D721Med (cell line): ENCODE measurements around the gene LMO7.

Source experiments
- DNase-seq: peaks from one replicate; pipeline ENCODE4 v3.0.0; 2011; ENCODE audit warnings: low spot score; ENCODE audit not compliant: insufficient read length
- FAIRE-seq: peaks from 2 replicates; lab custom pipeline; 2011; peaks lifted over from hg19 to GRCh38; lab: Jason Lieb, UNC
- TF ChIP-seq, protein P1 (sequence below): IDR thresholded peaks from 2 replicates; pipeline ENCODE4 v1.5.1; 2012; ENCODE audit warnings: mild to moderate bottlenecking, control low read depth; ENCODE audit not compliant: insufficient read depth; ENCODE audit errors: missing control alignments

LMO7 gene

DNA sequence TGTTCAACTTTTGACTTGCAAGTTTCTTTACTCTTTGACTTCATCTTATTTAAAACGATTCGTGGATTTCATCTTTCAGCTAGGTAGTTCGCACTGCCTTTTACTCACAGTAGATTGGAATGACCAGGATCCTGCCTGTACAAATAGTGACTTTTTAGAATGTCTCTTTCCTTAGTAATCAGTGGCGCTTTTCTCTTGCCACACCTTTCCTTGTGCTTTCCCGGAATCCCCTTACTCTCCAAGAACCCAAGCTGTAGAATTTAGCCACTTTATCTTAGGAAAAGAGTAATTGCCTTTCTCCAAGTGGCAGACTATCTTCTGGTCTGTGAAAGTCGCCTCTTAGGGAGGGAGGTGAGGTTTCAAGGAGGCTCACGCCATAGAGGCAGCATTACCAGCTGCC is 123.4 kb downstream of the LMO7 start:
- TF ChIP-seq, protein P1, sequence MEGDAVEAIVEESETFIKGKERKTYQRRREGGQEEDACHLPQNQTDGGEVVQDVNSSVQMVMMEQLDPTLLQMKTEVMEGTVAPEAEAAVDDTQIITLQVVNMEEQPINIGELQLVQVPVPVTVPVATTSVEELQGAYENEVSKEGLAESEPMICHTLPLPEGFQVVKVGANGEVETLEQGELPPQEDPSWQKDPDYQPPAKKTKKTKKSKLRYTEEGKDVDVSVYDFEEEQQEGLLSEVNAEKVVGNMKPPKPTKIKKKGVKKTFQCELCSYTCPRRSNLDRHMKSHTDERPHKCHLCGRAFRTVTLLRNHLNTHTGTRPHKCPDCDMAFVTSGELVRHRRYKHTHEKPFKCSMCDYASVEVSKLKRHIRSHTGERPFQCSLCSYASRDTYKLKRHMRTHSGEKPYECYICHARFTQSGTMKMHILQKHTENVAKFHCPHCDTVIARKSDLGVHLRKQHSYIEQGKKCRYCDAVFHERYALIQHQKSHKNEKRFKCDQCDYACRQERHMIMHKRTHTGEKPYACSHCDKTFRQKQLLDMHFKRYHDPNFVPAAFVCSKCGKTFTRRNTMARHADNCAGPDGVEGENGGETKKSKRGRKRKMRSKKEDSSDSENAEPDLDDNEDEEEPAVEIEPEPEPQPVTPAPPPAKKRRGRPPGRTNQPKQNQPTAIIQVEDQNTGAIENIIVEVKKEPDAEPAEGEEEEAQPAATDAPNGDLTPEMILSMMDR, result no peak
- FAIRE-seq, result no peak
- no peak for DNase-seq

GRCh38 chr13:75760131-75761021 is 124.2 kb downstream of the LMO7 start:
- DNase-seq (no peak), FAIRE-seq (no peak)
- TF ChIP-seq, protein P1, result no peak

DNA sequence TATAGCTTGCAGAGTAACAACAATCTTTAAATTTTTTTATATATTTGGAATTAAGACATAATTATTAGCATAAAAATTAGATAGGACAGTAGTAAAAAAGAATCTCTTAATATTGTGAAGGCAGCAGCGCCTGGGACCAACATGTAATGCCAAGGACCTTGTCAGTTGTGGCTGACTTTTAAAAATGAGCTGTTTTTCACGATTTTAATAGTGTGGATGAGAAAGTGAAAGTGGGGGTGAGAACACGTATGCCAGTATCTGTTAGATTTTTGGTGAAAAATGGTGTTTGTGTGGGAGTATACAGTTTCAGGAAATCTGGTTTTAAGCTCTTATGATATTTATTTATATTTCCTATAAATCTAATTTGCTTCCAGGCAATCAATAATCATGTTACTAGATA is 125.2 kb downstream of the LMO7 start:
- FAIRE-seq (no peak), DNase-seq (no peak)
- TF ChIP-seq, protein P1, result no peak

- TF ChIP-seq, protein P1, result no peak
- FAIRE-seq (no peak), DNase-seq (no peak)
These were observed 126.2 kb downstream of the LMO7 start for GRCh38 chr13:75762076-75762937.

DNA sequence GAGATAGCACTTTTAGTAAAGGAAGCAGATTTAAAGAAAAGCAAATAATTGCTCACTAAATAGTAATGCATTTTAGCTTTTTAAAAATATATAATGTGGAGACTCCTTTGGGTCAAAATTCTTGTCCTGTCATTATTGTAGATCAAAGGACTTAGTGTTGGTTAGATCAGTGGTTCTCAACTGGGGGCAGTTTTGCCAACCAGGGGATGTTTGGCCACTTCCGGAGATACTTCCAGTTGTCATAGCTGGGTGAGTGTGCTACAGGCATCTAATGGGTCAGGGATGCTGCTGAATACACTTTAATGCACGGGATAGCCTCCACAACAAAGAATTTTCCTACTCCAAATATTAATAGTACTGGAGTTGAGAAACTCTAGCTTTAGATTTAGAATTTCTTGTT is 126.8 kb downstream of the LMO7 start:
- no peak for FAIRE-seq
- TF ChIP-seq, protein P1, result no peak
- no peak for DNase-seq

DNA sequence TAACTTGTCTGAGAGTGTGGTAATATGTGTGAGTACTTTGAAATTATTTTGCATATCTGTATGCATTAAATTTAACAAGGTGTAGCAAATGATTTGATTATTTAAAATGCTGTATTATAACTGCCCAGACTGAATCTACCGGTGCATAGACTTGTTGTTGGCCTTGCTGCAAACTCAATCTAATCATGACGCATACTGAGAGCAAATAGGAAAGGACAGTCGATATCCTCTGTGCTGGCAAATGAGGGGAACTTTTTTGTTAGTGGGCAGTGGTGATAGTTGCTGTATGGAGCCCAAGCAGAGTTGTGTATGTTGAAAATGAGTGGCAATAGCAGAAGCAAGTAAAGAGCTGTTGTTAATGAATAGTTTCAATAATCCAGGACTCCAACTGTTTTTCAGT is 127.4 kb downstream of the LMO7 start:
- TF ChIP-seq, protein P1, result no peak
- DNase-seq (no peak), FAIRE-seq (no peak)
